HepG2 (cell line): ENCODE results near the gene EIF4G3. TPM values are rescaled to one million over a fixed set of nuclear protein-coding genes. Genes with fewer than 3 reads are reported as not detected.

ENCODE experiments used
- ERF ChIP-seq: IDR thresholded peaks from 2 replicates; pipeline ENCODE4 v1.6.1; 2018; ENCODE audit warnings: missing biosample characterization, missing genetic modification reagents
- FOSL2 ChIP-seq: sonication (generic); formaldehyde crosslinking; IDR thresholded peaks from 2 replicates; pipeline ENCODE4 v1.4.0; 2020; ENCODE audit warnings: missing genetic modification reagents
- HNF1A ChIP-seq, 2 experiments: sonication (generic) in 1 of 2; formaldehyde crosslinking in 1 of 2; IDR thresholded peaks; 2 replicates each; pipeline versions ENCODE4 v1.4.0 to v1.6.1; 2016 to 2020; ENCODE audit warnings: borderline replicate concordance in 1 of 2, low read depth in 1 of 2, mild to moderate bottlenecking in 1 of 2, missing genetic modification reagents in 1 of 2
- IKZF4 ChIP-seq: sonication (generic); formaldehyde crosslinking; IDR thresholded peaks from 2 replicates; pipeline ENCODE4 v1.5.1; 2020; ENCODE audit warnings: borderline replicate concordance, mild to moderate bottlenecking, low read depth, missing genetic modification reagents; ENCODE audit errors: not compliant biosample characterization
- KDM5A ChIP-seq: fragments of 200-600 bp; sonication (generic); IDR thresholded peaks from 2 replicates; pipeline ENCODE4 v1.7.0; 2018; ENCODE audit warnings: antibody characterized with exemption, mild to moderate bottlenecking, low read length, borderline replicate concordance
- KLF15 ChIP-seq: sonication (generic); formaldehyde crosslinking; IDR thresholded peaks from 2 replicates; pipeline ENCODE4 v1.8.1; 2023; ENCODE audit warnings: borderline replicate concordance, mild to moderate bottlenecking, inconsistent platforms, missing genetic modification reagents, mixed read lengths
- NCOR1 ChIP-seq: fragments of 200-600 bp; sonication (generic); IDR thresholded peaks from 2 replicates; pipeline ENCODE4 v1.7.0; 2017; ENCODE audit warnings: antibody characterized with exemption, low read length, borderline replicate concordance
- PPARG ChIP-seq: conservative IDR thresholded peaks from 2 replicates; pipeline ENCODE4 v1.6.1; 2016; ENCODE audit warnings: missing biosample characterization, missing genetic modification reagents
- RBM39 ChIP-seq: fragments of 200-400 bp; formaldehyde crosslinking; IDR thresholded peaks from one replicate; pipeline ENCODE4 v1.6.1; 2018; ENCODE audit warnings: antibody characterized with exemption, mild to moderate bottlenecking, low read depth, low read length; ENCODE audit not compliant: poor library complexity, severe bottlenecking
- SAP130 ChIP-seq: IDR thresholded peaks from 2 replicates; pipeline ENCODE4 v1.6.1; 2016; ENCODE audit warnings: low read depth
- TCF12 ChIP-seq, 2 experiments: fragments of 450-650 bp in 1 of 2; sonication (generic) in 1 of 2; formaldehyde crosslinking in 1 of 2; IDR thresholded peaks; 2 replicates each; pipeline versions ENCODE4 v1.6.1 to v1.8.0; 2017 to 2022; ENCODE audit warnings: antibody characterized with exemption in 1 of 2, mild to moderate bottlenecking in 1 of 2, missing genetic modification reagents in 1 of 2, moderate library complexity in 1 of 2
- TCF7L2 ChIP-seq: IDR thresholded peaks from 2 replicates; pipeline ENCODE4 v1.6.1; 2011; ENCODE audit warnings: mild to moderate bottlenecking, low read depth, low read length, moderate library complexity
- THRA ChIP-seq: sonication (generic); formaldehyde crosslinking; IDR thresholded peaks from 2 replicates; pipeline ENCODE4 v1.4.0; 2020; ENCODE audit warnings: missing genetic modification reagents, borderline replicate concordance
- ZFP1 ChIP-seq: IDR thresholded peaks from 2 replicates; pipeline ENCODE4 v1.6.1; 2016
- ZFX ChIP-seq: sonication (generic); formaldehyde crosslinking; IDR thresholded peaks from 2 replicates; pipeline ENCODE4 v1.4.0; 2020; ENCODE audit warnings: mild to moderate bottlenecking, low read depth, missing genetic modification reagents, moderate library complexity
- ZNF331 ChIP-seq: sonication (generic); formaldehyde crosslinking; IDR thresholded peaks from 2 replicates; pipeline ENCODE4 v1.4.0; 2020; ENCODE audit warnings: missing genetic modification reagents
- ZNF558 ChIP-seq: sonication (generic); formaldehyde crosslinking; IDR thresholded peaks from 2 replicates; pipeline ENCODE4 v1.9.0; 2022; ENCODE audit warnings: mild to moderate bottlenecking, missing genetic modification reagents, borderline replicate concordance
- ZNF564 ChIP-seq: sonication (generic); formaldehyde crosslinking; IDR thresholded peaks from 2 replicates; pipeline ENCODE4 v1.8.1; 2023; ENCODE audit warnings: mild to moderate bottlenecking, missing genetic modification reagents
- ZNF589 ChIP-seq: sonication (generic); formaldehyde crosslinking; conservative IDR thresholded peaks from 2 replicates; pipeline ENCODE4 v1.8.0; 2022; ENCODE audit warnings: mild to moderate bottlenecking, moderate library complexity, missing genetic modification reagents
- ZNF710 ChIP-seq: sonication (generic); formaldehyde crosslinking; IDR thresholded peaks from 2 replicates; pipeline ENCODE4 v1.5.0; 2020; ENCODE audit warnings: mild to moderate bottlenecking, missing genetic modification reagents, borderline replicate concordance
- polyA plus RNA-seq, 8 experiments: library from polyadenylated mRNA; depleted of rRNA in 3 of 8; stranded (reverse) in 7 of 8; unstranded in 1 of 8; fragments of >200 nt; fragmentation: Illumina TruSeq in 4 of 8; extraction: Trizol in 4 of 8; gene quantifications; 2 replicates each; pipeline versions ENCODE4 v1.2.1 to v1.2.3, GENCODE V29; 2011 to 2016; ENCODE audit warnings: low read depth in 4 of 8, missing spikeins in 1 of 8, mixed read lengths in 1 of 8; ENCODE audit not compliant: insufficient read depth in 1 of 8
- total RNA-seq, 5 experiments: library from RNA; depleted of rRNA; stranded (reverse); fragments of >200 nt; fragmentation: Illumina TruSeq; extraction: Trizol; gene quantifications; 2 replicates each; pipeline ENCODE4 v1.2.3, GENCODE V29; 2016; ENCODE audit warnings: low read depth in 1 of 5

Gene EIF4G3
- total and polyA plus RNA-seq, 2 of the 13 experiments (the other 11 are each of a cell fraction or from before 2014, with no cell fraction given): 22.2 to 27.6 TPM

DNA sequence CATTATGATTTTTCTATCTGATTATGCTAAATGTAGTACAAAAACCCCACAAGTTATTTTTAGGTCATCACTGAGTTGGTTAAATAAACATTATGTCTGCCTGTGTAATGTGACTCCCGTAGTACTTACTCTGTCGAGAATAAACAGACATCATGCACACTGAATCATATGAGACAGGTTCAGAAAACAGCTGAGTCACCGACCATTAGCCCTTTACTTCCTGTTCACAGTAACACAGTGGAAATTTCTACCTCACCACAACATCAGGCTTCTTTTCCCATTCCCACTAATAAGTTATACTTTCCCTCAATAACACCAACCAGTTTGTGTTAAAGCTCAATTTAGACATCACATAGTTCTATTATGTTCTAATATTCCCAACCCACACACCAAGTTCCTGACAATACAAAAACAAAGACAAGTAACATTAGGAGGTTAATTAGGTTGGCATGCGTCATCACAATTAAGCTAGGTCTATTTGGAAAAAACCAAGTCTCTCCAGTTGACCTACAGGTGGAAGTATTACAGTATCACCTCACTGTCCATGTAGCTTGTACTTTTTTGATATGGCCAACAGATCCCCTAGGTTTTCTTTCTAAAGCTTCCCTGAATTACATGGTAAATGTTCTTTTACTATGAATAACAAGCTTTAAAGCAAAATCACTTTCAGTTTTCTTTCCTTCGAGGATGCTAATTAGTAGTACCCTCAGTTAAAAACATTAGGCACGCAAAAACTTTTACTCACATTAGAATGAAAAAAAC, 154.2 kb downstream of the EIF4G3 start (continued):
- peak; percentile 41; the same call in 1 of the 2 replicates for TF ChIP-seq THRA (CRISPR knock-in tag)
- TF ChIP-seq PPARG: peak; percentile 74
- TF ChIP-seq ERF: peak; percentile 51; the same call in 1 of the 2 replicates
- TF ChIP-seq KDM5A: no peak
- TF ChIP-seq TCF7L2: no peak
- peak; percentile 19; the same call in 1 of the 2 replicates for TF ChIP-seq NCOR1
- no peak for TF ChIP-seq ZNF710 (CRISPR knock-in tag)
- no peak for TF ChIP-seq ZFX (CRISPR knock-in tag)
- peak; percentile 93 for TF ChIP-seq SAP130 (CRISPR knock-in tag)
- no peak for TF ChIP-seq ZNF589 (CRISPR knock-in tag)
- no peak for TF ChIP-seq ZNF564 (CRISPR knock-in tag)
- TF ChIP-seq ZNF331 (CRISPR knock-in tag): peak; percentile 69; the same call in 1 of the 2 replicates
- no peak for TF ChIP-seq KLF15
- peak; percentile 71; the same call in 1 of the 2 replicates for TF ChIP-seq ZFP1
- TF ChIP-seq FOSL2 (CRISPR knock-in tag): peak; percentile 94
- TF ChIP-seq IKZF4 (CRISPR knock-in tag): no peak
- TF ChIP-seq ZNF558 (CRISPR knock-in tag): no peak
- no peak for TF ChIP-seq HNF1A (IDR thresholded peaks at IDR 0.05; ENCODE audit: low read depth)
- TF ChIP-seq HNF1A (CRISPR knock-in tag; IDR thresholded peaks at IDR 0.05; ENCODE audit: borderline replicate concordance): peak; percentile 41; the same call in 1 of the 2 replicates
- TF ChIP-seq RBM39: no peak
- TF ChIP-seq TCF12 (IDR thresholded peaks at IDR 0.05): no peak
- TF ChIP-seq TCF12 (CRISPR knock-in tag; IDR thresholded peaks at IDR 0.05): no peak
